Loucy (cell line): ENCODE results near the gene COL5A3.

Experiments
- CTCF ChIP-seq: fragments of 200-600 bp; sonication (generic); conservative IDR thresholded peaks from 2 replicates; pipeline ENCODE4 v1.5.1; 2014; ENCODE audit warnings: mild to moderate bottlenecking, antibody characterized with exemption, low read length
- EZH2phosphoT487 ChIP-seq: fragments of 200-600 bp; IDR thresholded peaks from 2 replicates; pipeline ENCODE4 v1.6.1; 2018; ENCODE audit warnings: antibody characterized with exemption, mild to moderate bottlenecking, moderate library complexity, borderline replicate concordance

- TF ChIP-seq CTCF (no peak), EZH2phosphoT487 (no peak)
These were observed 23.5 kb downstream of the COL5A3 start for GRCh38 chr19:9986787-9987281.
